ENCODE measurements around the gene PRKCZ. TPM values are rescaled to one million over a fixed set of nuclear protein-coding genes. Genes with fewer than 3 reads are reported as not detected.

PRKCZ gene
- total RNA-seq, 1 donor from 2014 or later = 32.6 TPM

DNA sequence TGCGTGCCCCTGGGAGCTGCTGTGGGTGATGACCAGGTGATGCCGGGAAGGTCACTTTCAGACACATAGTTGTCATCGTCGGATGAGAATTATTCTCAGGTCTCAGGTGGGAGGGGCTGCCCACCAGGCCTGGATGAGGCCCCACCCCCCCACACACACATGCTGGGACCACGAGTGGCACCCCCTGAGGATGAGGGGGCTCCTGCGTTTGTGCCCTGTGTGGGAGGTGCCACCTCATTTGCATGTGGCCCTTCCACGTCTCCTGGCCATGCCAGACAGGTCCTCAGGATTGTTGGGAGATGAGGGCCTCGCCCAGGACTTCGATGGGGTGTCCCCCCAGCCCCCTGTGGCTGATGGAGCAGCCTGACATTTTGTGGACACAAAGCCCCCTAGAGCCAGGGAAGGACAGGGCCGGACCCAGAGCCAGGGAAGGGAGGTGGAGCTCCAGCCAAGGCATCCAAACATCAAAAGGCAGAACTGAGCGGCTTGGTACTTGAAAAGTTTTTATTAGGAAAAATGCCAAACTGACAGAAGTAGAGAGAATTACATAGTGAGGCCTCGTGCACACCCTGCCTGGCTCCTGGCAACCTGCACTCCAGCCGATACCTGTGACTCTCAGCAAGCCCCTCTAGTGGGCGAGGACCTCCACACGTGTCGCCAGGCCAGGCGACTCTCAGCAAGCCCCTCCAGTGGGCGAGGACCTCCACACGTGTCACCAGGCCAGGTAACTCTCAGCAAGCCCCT is 55.7 kb downstream of the PRKCZ start:
- no peak overlapping the region for H3K4me2 ChIP-seq (ENCODE audit: low read length)
- Mint-ChIP-seq H3K36me3 (ENCODE audit: low read depth, unreplicated experiment) (peaks cover 10% of the 10 kb centered on the region), H3K9me3 (ENCODE audit: unreplicated experiment) (no peaks in the 10 kb centered on the region), H3K4me3 (ENCODE audit: unreplicated experiment) (no peak overlapping the region), H3K4me1 (ENCODE audit: low read depth, unreplicated experiment) (no peaks in the 10 kb centered on the region), H3K27me3 (ENCODE audit: low read depth, unreplicated experiment) (no peaks in the 10 kb centered on the region), H3K27ac (ENCODE audit: unreplicated experiment) (no peak overlapping the region)
- no peaks in the 10 kb centered on the region for H3K36me3 ChIP-seq (ENCODE audit: insufficient read depth, low read length)
- no peak overlapping the region for H3K4me3 ChIP-seq (ENCODE audit: insufficient read depth, low read depth, low read length)
- H3K27ac ChIP-seq (ENCODE audit: low read depth, low read length) = no peak overlapping the region
- H3K27me3 ChIP-seq (ENCODE audit: insufficient read depth, low read length) = peaks cover 4% of the 10 kb centered on the region
- no peak for FAIRE-seq
- H2AFZ ChIP-seq (ENCODE audit: low read depth, low read length) = no peak overlapping the region
- H3K79me2 ChIP-seq (ENCODE audit: insufficient read depth, low read length) = no peaks in the 10 kb centered on the region
- DNase-seq (ENCODE audit: low read depth) = no peak
- no peaks in the 10 kb centered on the region for H4K20me1 ChIP-seq (ENCODE audit: insufficient read depth, low read length)
- TF ChIP-seq EZH2 (IDR thresholded peaks at IDR 0.05; ENCODE audit: insufficient read depth, low read length) (no peak), CTCF (IDR thresholded peaks at IDR 0.05; ENCODE audit: insufficient read depth, low read depth, low read length) (no peak)
- H3K4me1 ChIP-seq (ENCODE audit: insufficient read depth, low read length) = no peaks in the 10 kb centered on the region
- no peaks in the 10 kb centered on the region for H3K9me3 ChIP-seq (ENCODE audit: insufficient read depth, low read depth, low read length)
- H3K9ac ChIP-seq (ENCODE audit: low read length) = no peak overlapping the region

DNA sequence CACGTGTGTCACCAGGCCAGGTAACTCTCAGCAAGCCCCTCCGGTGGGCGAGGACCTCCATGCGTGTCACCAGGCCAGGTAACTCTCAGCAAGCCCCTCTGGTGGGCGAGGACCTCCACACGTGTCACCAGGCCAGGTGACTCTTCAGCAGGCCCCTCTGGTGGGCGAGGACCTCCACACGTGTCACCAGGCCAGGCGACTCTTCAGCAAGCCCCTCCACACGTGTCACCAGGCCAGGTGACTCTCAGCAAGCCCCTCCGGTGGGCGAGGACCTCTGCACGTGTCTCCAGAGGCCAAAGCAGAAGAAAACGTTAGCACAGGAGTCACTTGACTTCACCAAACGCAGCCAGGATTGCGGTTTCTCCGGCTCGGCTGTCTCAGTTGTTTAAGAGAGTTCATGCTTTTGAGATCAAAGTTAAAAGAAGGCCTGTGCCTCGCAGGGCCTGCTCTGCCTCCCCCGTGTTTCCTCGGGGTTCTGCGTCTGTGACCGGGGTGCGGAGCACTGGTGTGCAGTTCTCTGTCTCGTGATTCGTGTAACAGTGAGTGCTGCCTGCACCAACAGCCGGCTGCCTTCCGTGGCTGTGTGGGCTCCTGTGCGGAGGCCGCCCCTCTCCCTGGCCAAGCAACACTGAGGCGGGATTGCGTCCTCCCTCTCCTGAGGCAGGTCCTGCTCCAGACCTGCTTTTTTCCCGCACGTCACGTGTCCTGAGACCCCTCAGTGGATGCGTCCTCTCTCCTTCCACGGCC is 56.6 kb downstream of the PRKCZ start:
- Mint-ChIP-seq H3K4me1 (ENCODE audit: low read depth, unreplicated experiment) (no peaks in the 10 kb centered on the region), H3K27me3 (ENCODE audit: low read depth, unreplicated experiment) (no peaks in the 10 kb centered on the region), H3K9me3 (ENCODE audit: unreplicated experiment) (no peaks in the 10 kb centered on the region), H3K4me3 (ENCODE audit: unreplicated experiment) (no peak overlapping the region), H3K36me3 (ENCODE audit: low read depth, unreplicated experiment) (peaks cover 10% of the 10 kb centered on the region), H3K27ac (ENCODE audit: unreplicated experiment) (no peak overlapping the region)
- FAIRE-seq = no peak
- Histone ChIP-seq H4K20me1 (ENCODE audit: insufficient read depth, low read length) (no peaks in the 10 kb centered on the region), H3K27me3 (ENCODE audit: insufficient read depth, low read length) (no peaks in the 10 kb centered on the region), H3K4me3 (ENCODE audit: insufficient read depth, low read depth, low read length) (no peak overlapping the region), H3K9ac (ENCODE audit: low read length) (no peak overlapping the region), H3K79me2 (ENCODE audit: insufficient read depth, low read length) (no peaks in the 10 kb centered on the region), H3K9me3 (ENCODE audit: insufficient read depth, low read depth, low read length) (no peaks in the 10 kb centered on the region), H3K4me1 (ENCODE audit: insufficient read depth, low read length) (no peaks in the 10 kb centered on the region), H3K4me2 (ENCODE audit: low read length) (no peak overlapping the region), H3K27ac (ENCODE audit: low read depth, low read length) (no peak overlapping the region), H2AFZ (ENCODE audit: low read depth, low read length) (no peak overlapping the region), H3K36me3 (ENCODE audit: insufficient read depth, low read length) (no peaks in the 10 kb centered on the region)
- no peak for DNase-seq (ENCODE audit: low read depth)
- TF ChIP-seq CTCF (IDR thresholded peaks at IDR 0.05; ENCODE audit: insufficient read depth, low read depth, low read length) (no peak), EZH2 (IDR thresholded peaks at IDR 0.05; ENCODE audit: insufficient read depth, low read length) (no peak)

Measured in astrocyte (in vitro differentiated cells and primary cell).